HG02973 (cell line): ENCODE data around the gene L2HGDH.
"Not testable (repeated sequence)": the region's sequence is repeated elsewhere in the genome, so short reads cannot be mapped to it uniquely, and the experiment has no call there.

Experiments used
- ATAC-seq: cut with Tn5 transposase; IDR thresholded peaks from one replicate; pipeline ENCODE4 v1.9.1; 2021; ENCODE audit warnings: moderate library complexity; ENCODE audit not compliant: unreplicated experiment

Gene L2HGDH

GRCh38 chr14:50340045-50340444 lies 28.0 kb upstream of the L2HGDH start:
- ATAC-seq = no peak

- ATAC-seq = no peak
These were observed 27.3 kb upstream of the L2HGDH start for GRCh38 chr14:50339178-50339804.

- ATAC-seq = no peak
These were observed 26.6 kb upstream of the L2HGDH start for GRCh38 chr14:50338587-50338986.

- no peak for ATAC-seq
These were observed 24.2 kb upstream of the L2HGDH start for GRCh38 chr14:50335989-50336824.

GRCh38 chr14:50335389-50335788 lies 23.4 kb upstream of the L2HGDH start:
- ATAC-seq = no peak

- ATAC-seq = no peak
These were observed 22.2 kb upstream of the L2HGDH start for GRCh38 chr14:50334211-50334610.

- ATAC-seq = no peak
These were observed 21.0 kb upstream of the L2HGDH start for GRCh38 chr14:50333014-50333509.

GRCh38 chr14:50331596-50331995 lies 19.6 kb upstream of the L2HGDH start:
- no peak for ATAC-seq

GRCh38 chr14:50321009-50321660 lies 9.1 kb upstream of the L2HGDH start:
- ATAC-seq = peak; percentile 88

- peak; percentile 38 for ATAC-seq
These were observed 8.3 kb upstream of the L2HGDH start for GRCh38 chr14:50320283-50320682.

- no peak for ATAC-seq
These were observed 7.7 kb upstream of the L2HGDH start for GRCh38 chr14:50319721-50320120.

- ATAC-seq = no peak
These were observed 7.3 kb upstream of the L2HGDH start for GRCh38 chr14:50319293-50319692.

GRCh38 chr14:50318031-50318626 lies 6.1 kb upstream of the L2HGDH start:
- ATAC-seq = no peak

GRCh38 chr14:50314098-50314497 lies 2.1 kb upstream of the L2HGDH start:
- not testable (repeated sequence) for ATAC-seq

GRCh38 chr14:50312734-50313054 lies 665 bp upstream of the L2HGDH start:
- ATAC-seq = no peak

GRCh38 chr14:50311337-50311971 lies 575 bp downstream of the L2HGDH start:
- no peak for ATAC-seq

GRCh38 chr14:50310445-50310844 lies 1.6 kb downstream of the L2HGDH start:
- no peak for ATAC-seq

GRCh38 chr14:50308363-50308915 lies 3.6 kb downstream of the L2HGDH start:
- no peak for ATAC-seq

GRCh38 chr14:50303744-50304471 lies 8.1 kb downstream of the L2HGDH start:
- no peak for ATAC-seq

GRCh38 chr14:50301914-50302313 lies 10.1 kb downstream of the L2HGDH start:
- no peak for ATAC-seq
